Measurements from ENCODE around the gene DMAP1. TPM values are rescaled to one million over a fixed set of nuclear protein-coding genes. Genes with fewer than 3 reads are reported as not detected.

Gene DMAP1
- total and polyA plus RNA-seq, 9 of the 15 experiments (the other 6 are each of a cell fraction or from before 2014, with no cell fraction given): 1.5 to 51.2 (median 30.3) TPM

DNA sequence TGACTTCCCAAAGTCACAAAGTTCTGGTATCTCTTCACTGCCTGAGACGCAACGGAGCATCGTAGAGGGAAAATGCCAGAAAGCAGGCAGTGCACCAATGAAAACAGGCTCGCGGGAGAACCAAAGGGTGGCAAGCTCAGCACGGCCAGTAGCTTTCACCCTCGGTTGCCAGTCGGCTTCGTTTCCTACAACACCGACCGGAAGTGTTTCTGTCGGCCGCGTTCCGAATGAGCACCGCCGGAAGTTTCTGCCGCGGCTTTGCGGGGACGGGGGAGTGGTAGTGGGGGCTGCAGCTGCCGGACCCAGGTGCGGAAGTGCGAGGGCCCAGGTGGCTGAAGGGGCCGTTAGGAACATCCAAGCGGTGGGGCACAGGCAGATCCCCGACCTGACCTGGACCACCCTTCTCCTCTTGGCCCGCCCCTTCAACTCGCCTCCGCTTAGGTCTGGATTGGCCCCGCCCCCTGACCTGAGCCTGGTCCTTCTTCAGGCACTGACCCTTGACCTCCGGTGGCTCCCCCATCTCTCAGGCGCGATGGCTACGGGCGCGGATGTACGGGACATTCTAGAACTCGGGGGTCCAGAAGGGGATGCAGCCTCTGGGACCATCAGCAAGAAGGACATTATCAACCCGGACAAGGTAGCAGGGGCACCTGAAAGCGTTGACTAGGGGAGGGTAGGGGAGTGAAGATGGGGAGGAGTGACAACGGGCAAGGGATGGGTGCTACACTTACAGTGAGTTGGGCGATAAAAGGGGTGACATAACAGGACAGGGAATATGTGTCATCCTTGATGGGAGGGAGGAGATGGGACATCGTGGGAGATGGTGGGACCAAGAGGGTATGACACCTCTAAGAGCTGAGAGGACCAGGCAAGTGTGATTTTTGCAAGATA lies at the start of gene DMAP1 (continued):
- TF ChIP-seq, protein P1, sequence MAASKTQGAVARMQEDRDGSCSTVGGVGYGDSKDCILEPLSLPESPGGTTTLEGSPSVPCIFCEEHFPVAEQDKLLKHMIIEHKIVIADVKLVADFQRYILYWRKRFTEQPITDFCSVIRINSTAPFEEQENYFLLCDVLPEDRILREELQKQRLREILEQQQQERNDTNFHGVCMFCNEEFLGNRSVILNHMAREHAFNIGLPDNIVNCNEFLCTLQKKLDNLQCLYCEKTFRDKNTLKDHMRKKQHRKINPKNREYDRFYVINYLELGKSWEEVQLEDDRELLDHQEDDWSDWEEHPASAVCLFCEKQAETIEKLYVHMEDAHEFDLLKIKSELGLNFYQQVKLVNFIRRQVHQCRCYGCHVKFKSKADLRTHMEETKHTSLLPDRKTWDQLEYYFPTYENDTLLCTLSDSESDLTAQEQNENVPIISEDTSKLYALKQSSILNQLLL (CRISPR knock-in tag; IDR thresholded peaks at IDR 0.05; ENCODE audit: borderline replicate concordance): no peak
- peak; percentile 79 for TF ChIP-seq TBP (optimal IDR thresholded peaks at IDR 0.05; ENCODE audit: low read depth, low read length)
- TF ChIP-seq, protein P2, sequence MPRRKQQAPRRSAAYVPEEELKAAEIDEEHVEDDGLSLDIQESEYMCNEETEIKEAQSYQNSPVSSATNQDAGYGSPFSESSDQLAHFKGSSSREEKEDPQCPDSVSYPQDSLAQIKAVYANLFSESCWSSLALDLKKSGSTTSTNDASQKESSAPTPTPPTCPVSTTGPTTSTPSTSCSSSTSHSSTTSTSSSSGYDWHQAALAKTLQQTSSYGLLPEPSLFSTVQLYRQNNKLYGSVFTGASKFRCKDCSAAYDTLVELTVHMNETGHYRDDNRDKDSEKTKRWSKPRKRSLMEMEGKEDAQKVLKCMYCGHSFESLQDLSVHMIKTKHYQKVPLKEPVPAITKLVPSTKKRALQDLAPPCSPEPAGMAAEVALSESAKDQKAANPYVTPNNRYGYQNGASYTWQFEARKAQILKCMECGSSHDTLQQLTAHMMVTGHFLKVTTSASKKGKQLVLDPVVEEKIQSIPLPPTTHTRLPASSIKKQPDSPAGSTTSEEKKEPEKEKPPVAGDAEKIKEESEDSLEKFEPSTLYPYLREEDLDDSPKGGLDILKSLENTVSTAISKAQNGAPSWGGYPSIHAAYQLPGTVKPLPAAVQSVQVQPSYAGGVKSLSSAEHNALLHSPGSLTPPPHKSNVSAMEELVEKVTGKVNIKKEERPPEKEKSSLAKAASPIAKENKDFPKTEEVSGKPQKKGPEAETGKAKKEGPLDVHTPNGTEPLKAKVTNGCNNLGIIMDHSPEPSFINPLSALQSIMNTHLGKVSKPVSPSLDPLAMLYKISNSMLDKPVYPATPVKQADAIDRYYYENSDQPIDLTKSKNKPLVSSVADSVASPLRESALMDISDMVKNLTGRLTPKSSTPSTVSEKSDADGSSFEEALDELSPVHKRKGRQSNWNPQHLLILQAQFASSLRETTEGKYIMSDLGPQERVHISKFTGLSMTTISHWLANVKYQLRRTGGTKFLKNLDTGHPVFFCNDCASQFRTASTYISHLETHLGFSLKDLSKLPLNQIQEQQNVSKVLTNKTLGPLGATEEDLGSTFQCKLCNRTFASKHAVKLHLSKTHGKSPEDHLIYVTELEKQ (CRISPR knock-in tag; IDR thresholded peaks at IDR 0.05): no peak
- TF ChIP-seq PCBP1 (IDR thresholded peaks at IDR 0.05; ENCODE audit: low read depth, low read length, poor library complexity, severe bottlenecking): no peak
- TF ChIP-seq L3MBTL2 (IDR thresholded peaks at IDR 0.05): peak; percentile 65; the same call in 1 of the 2 replicates
- 0 out of 2 replicates have a peak, but pooled peaks have one; percentile 37 for TF ChIP-seq MEF2A (IDR thresholded peaks at IDR 0.05; ENCODE audit: control insufficient read depth, low read depth, low read length)
- TF ChIP-seq, protein P3, sequence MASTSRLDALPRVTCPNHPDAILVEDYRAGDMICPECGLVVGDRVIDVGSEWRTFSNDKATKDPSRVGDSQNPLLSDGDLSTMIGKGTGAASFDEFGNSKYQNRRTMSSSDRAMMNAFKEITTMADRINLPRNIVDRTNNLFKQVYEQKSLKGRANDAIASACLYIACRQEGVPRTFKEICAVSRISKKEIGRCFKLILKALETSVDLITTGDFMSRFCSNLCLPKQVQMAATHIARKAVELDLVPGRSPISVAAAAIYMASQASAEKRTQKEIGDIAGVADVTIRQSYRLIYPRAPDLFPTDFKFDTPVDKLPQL (IDR thresholded peaks at IDR 0.05; ENCODE audit: extremely low read depth, insufficient read length): no peak
- TF ChIP-seq JUND (IDR thresholded peaks at IDR 0.05; ENCODE audit: borderline replicate concordance, low read depth, low read length): peak; percentile 78
- TF ChIP-seq JUND (tag; IDR thresholded peaks at IDR 0.05; ENCODE audit: borderline replicate concordance, low read depth, low read length): peak; percentile 37; the same call in 2 of the 3 replicates
- peak; percentile 74 for TF ChIP-seq ELF1 (tag; IDR thresholded peaks at IDR 0.05)
- peak; percentile 44; the same call in 1 of the 2 replicates for TF ChIP-seq ZNF324 (CRISPR knock-in tag; IDR thresholded peaks at IDR 0.05)
- TF ChIP-seq, protein P4, sequence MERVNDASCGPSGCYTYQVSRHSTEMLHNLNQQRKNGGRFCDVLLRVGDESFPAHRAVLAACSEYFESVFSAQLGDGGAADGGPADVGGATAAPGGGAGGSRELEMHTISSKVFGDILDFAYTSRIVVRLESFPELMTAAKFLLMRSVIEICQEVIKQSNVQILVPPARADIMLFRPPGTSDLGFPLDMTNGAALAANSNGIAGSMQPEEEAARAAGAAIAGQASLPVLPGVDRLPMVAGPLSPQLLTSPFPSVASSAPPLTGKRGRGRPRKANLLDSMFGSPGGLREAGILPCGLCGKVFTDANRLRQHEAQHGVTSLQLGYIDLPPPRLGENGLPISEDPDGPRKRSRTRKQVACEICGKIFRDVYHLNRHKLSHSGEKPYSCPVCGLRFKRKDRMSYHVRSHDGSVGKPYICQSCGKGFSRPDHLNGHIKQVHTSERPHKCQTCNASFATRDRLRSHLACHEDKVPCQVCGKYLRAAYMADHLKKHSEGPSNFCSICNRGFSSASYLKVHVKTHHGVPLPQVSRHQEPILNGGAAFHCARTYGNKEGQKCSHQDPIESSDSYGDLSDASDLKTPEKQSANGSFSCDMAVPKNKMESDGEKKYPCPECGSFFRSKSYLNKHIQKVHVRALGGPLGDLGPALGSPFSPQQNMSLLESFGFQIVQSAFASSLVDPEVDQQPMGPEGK (CRISPR knock-in tag; IDR thresholded peaks at IDR 0.05; ENCODE audit: borderline replicate concordance): no peak
- TF ChIP-seq ZNF253 (CRISPR knock-in tag; conservative IDR thresholded peaks at IDR 0.05): no peak
- TF ChIP-seq, protein P5, sequence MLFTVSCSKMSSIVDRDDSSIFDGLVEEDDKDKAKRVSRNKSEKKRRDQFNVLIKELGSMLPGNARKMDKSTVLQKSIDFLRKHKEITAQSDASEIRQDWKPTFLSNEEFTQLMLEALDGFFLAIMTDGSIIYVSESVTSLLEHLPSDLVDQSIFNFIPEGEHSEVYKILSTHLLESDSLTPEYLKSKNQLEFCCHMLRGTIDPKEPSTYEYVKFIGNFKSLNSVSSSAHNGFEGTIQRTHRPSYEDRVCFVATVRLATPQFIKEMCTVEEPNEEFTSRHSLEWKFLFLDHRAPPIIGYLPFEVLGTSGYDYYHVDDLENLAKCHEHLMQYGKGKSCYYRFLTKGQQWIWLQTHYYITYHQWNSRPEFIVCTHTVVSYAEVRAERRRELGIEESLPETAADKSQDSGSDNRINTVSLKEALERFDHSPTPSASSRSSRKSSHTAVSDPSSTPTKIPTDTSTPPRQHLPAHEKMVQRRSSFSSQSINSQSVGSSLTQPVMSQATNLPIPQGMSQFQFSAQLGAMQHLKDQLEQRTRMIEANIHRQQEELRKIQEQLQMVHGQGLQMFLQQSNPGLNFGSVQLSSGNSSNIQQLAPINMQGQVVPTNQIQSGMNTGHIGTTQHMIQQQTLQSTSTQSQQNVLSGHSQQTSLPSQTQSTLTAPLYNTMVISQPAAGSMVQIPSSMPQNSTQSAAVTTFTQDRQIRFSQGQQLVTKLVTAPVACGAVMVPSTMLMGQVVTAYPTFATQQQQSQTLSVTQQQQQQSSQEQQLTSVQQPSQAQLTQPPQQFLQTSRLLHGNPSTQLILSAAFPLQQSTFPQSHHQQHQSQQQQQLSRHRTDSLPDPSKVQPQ (CRISPR knock-in tag; IDR thresholded peaks at IDR 0.05; ENCODE audit: borderline replicate concordance): no peak
- no peak for TF ChIP-seq COPS2 (conservative IDR thresholded peaks at IDR 0.05)
- TF ChIP-seq HLTF (IDR thresholded peaks at IDR 0.05): peak; percentile 95; the same call in 1 of the 2 replicates

Data from K562 (cell line).